Hepatocyte (in vitro differentiated cells): ENCODE results near the gene ERFL.

ENCODE experiments used
- CTCF ChIP-seq: fragments of 200-600 bp; sonication (generic); IDR thresholded peaks from 2 replicates; pipeline ENCODE4 v1.5.1; 2016; ENCODE audit warnings: antibody characterized with exemption, mild to moderate bottlenecking; ENCODE audit not compliant: poor library complexity
- EZH2 ChIP-seq: fragments of 200-600 bp; sonication (generic); IDR thresholded peaks from 2 replicates; pipeline ENCODE4 v1.6.1; 2016; ENCODE audit warnings: antibody characterized with exemption, mild to moderate bottlenecking, borderline replicate concordance

- TF ChIP-seq CTCF (no peak), EZH2 (no peak)
Measured at GRCh38 chr19:41868120-41868988, 59.9 kb downstream of the ERFL start.
